OCI-LY3 (cell line): ENCODE results near the gene STK38L.

Experiments
- CTCF ChIP-seq: fragments of 200-600, 300-600 bp; sonication (generic); IDR thresholded peaks from 2 replicates; pipeline ENCODE4 v1.5.1; 2014; ENCODE audit warnings: antibody characterized with exemption, low read length, low read depth
- EZH2phosphoT487 ChIP-seq: fragments of 200-600 bp; shearing (Covaris generic); IDR thresholded peaks from 2 replicates; pipeline ENCODE4 v1.6.1; 2018; ENCODE audit warnings: antibody characterized with exemption, mixed run types, low read depth

DNA sequence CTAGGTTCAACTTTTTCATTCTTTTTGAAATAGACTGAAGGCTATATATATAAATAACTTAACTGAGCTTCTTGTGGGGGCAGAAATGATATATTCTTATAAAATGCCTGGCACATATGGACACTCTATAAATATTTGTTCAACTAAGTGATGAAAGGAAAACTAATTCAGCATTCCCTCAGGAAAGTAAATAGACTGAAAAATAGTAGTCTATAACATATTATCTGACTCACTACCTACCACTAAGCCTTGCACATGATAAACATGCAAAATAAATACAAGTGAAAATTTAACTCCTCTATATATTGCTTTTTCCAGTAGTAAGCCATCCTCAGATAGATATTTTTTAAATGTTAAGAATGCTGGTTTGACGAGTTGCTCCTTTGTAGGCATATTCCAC, 72.9 kb downstream of the STK38L start:
- TF ChIP-seq CTCF: no peak
- TF ChIP-seq EZH2phosphoT487: no peak
